ENCODE data around the gene ZNF239. TPM values are rescaled to one million over a fixed set of nuclear protein-coding genes. Genes with fewer than 3 reads are reported as not detected.

Gene ZNF239
- polyA plus RNA-seq (2013, experiment 1 of 4), result 6.0 TPM
- polyA plus RNA-seq (2013, experiment 2 of 4), result 6.3 TPM
- polyA plus RNA-seq (2013, experiment 3 of 4), result 4.1 TPM
- 5.2 TPM for polyA plus RNA-seq (2013, experiment 4 of 4)

- no peaks in the 10 kb centered on the region for H3K4me1 ChIP-seq (ENCODE audit: control insufficient read depth, insufficient read depth, low read length)
- peak within 1 kb of the TSS; percentile 44 for H3K4me3 ChIP-seq (ENCODE audit: insufficient read depth, low read depth, low read length)
- peaks cover 3% of the 10 kb centered on the region for H3K9me3 ChIP-seq (ENCODE audit: control insufficient read depth, low read length)
- peaks cover 5% of the 10 kb centered on the region for H3K36me3 ChIP-seq (ENCODE audit: control insufficient read depth, insufficient read depth, low read length)
- peaks cover 28% of the 10 kb centered on the region for H3K27me3 ChIP-seq (ENCODE audit: control insufficient read depth, insufficient read depth, low read length, poor library complexity, severe bottlenecking)
- H3K27ac ChIP-seq (ENCODE audit: insufficient read depth, low read depth, low read length, poor library complexity, severe bottlenecking), result no peak within 1 kb of the TSS
- 5% methylated on average over 74 to 76 of the region's 78 CpGs for WGBS, 2 experiments
Measured at GRCh38 chr10:43574001-43574892, at the start of gene ZNF239. Gene ZNF239 (minus strand): TSS chr10:43574616. CDS start chr10:43558079, 16,537 bp downstream.

- Histone ChIP-seq H3K4me1 (ENCODE audit: control insufficient read depth, insufficient read depth, low read length) (no peaks in the 10 kb centered on the region), H3K27ac (ENCODE audit: insufficient read depth, low read depth, low read length, poor library complexity, severe bottlenecking) (no peak overlapping the region), H3K36me3 (ENCODE audit: control insufficient read depth, insufficient read depth, low read length) (no peaks in the 10 kb centered on the region), H3K27me3 (ENCODE audit: control insufficient read depth, insufficient read depth, low read length, poor library complexity, severe bottlenecking) (no peaks in the 10 kb centered on the region), H3K4me3 (ENCODE audit: insufficient read depth, low read depth, low read length) (no peak overlapping the region), H3K9me3 (ENCODE audit: control insufficient read depth, low read length) (no peaks in the 10 kb centered on the region)
- 84 to 88% methylated on average over 2 of the region's 3 CpGs for WGBS, 2 experiments
Measured at GRCh38 chr10:43623351-43623750, 48.9 kb upstream of the ZNF239 start.

- H3K36me3 ChIP-seq (ENCODE audit: control insufficient read depth, insufficient read depth, low read length), result peaks cover 1% of the 10 kb centered on the region
- H3K27me3 ChIP-seq (ENCODE audit: control insufficient read depth, insufficient read depth, low read length, poor library complexity, severe bottlenecking), result no peaks in the 10 kb centered on the region
- WGBS, 2 experiments, result 92 to 93% methylated on average over 2 of the region's 2 CpGs
Measured at GRCh38 chr10:43622038-43622437, 47.6 kb upstream of the ZNF239 start.

GRCh38 chr10:43619368-43619767, 45.0 kb upstream of the ZNF239 start:
- no peaks in the 10 kb centered on the region for H3K27me3 ChIP-seq (ENCODE audit: control insufficient read depth, insufficient read depth, low read length, poor library complexity, severe bottlenecking)
- no peak overlapping the region for H3K27ac ChIP-seq (ENCODE audit: insufficient read depth, low read depth, low read length, poor library complexity, severe bottlenecking)
- H3K36me3 ChIP-seq (ENCODE audit: control insufficient read depth, insufficient read depth, low read length), result peaks cover 17% of the 10 kb centered on the region
- H3K9me3 ChIP-seq (ENCODE audit: control insufficient read depth, low read length), result peaks cover 2% of the 10 kb centered on the region
- 94 to 97% methylated on average over 2 of the region's 2 CpGs for WGBS, 2 experiments
- no peaks in the 10 kb centered on the region for H3K4me1 ChIP-seq (ENCODE audit: control insufficient read depth, insufficient read depth, low read length)
- no peak overlapping the region for H3K4me3 ChIP-seq (ENCODE audit: insufficient read depth, low read depth, low read length)

More at GRCh38 chr10:43622038-43622437, 47.6 kb upstream of the ZNF239 start:
- no peaks in the 10 kb centered on the region for H3K4me1 ChIP-seq (ENCODE audit: control insufficient read depth, insufficient read depth, low read length)
- no peaks in the 10 kb centered on the region for H3K9me3 ChIP-seq (ENCODE audit: control insufficient read depth, low read length)
- no peak overlapping the region for H3K4me3 ChIP-seq (ENCODE audit: insufficient read depth, low read depth, low read length)
- H3K27ac ChIP-seq (ENCODE audit: insufficient read depth, low read depth, low read length, poor library complexity, severe bottlenecking), result no peak overlapping the region

- Histone ChIP-seq H3K9me3 (ENCODE audit: control insufficient read depth, low read length) (peaks cover 2% of the 10 kb centered on the region), H3K36me3 (ENCODE audit: control insufficient read depth, insufficient read depth, low read length) (peaks cover 28% of the 10 kb centered on the region), H3K27ac (ENCODE audit: insufficient read depth, low read depth, low read length, poor library complexity, severe bottlenecking) (no peak overlapping the region), H3K27me3 (ENCODE audit: control insufficient read depth, insufficient read depth, low read length, poor library complexity, severe bottlenecking) (no peaks in the 10 kb centered on the region), H3K4me1 (ENCODE audit: control insufficient read depth, insufficient read depth, low read length) (no peaks in the 10 kb centered on the region), H3K4me3 (ENCODE audit: insufficient read depth, low read depth, low read length) (no peak overlapping the region)
- WGBS, 2 experiments, result 79 to 81% methylated on average over 5 to 6 of the region's 6 CpGs
Measured at GRCh38 chr10:43616697-43617370, 42.4 kb upstream of the ZNF239 start.

GRCh38 chr10:43610636-43611035, 36.2 kb upstream of the ZNF239 start:
- Histone ChIP-seq H3K36me3 (ENCODE audit: control insufficient read depth, insufficient read depth, low read length) (peaks cover 19% of the 10 kb centered on the region), H3K27me3 (ENCODE audit: control insufficient read depth, insufficient read depth, low read length, poor library complexity, severe bottlenecking) (no peaks in the 10 kb centered on the region), H3K4me1 (ENCODE audit: control insufficient read depth, insufficient read depth, low read length) (peaks cover 4% of the 10 kb centered on the region), H3K27ac (ENCODE audit: insufficient read depth, low read depth, low read length, poor library complexity, severe bottlenecking) (no peak overlapping the region), H3K4me3 (ENCODE audit: insufficient read depth, low read depth, low read length) (no peak overlapping the region), H3K9me3 (ENCODE audit: control insufficient read depth, low read length) (no peaks in the 10 kb centered on the region)

- peak overlapping the region; percentile 54 for H3K4me3 ChIP-seq (ENCODE audit: insufficient read depth, low read depth, low read length)
- 90 to 91% methylated on average over 10 of the region's 10 CpGs for WGBS, 2 experiments
- no peaks in the 10 kb centered on the region for H3K9me3 ChIP-seq (ENCODE audit: control insufficient read depth, low read length)
- H3K27ac ChIP-seq (ENCODE audit: insufficient read depth, low read depth, low read length, poor library complexity, severe bottlenecking), result no peak overlapping the region
- peaks cover 6% of the 10 kb centered on the region for H3K36me3 ChIP-seq (ENCODE audit: control insufficient read depth, insufficient read depth, low read length)
- H3K4me1 ChIP-seq (ENCODE audit: control insufficient read depth, insufficient read depth, low read length), result peaks cover 4% of the 10 kb centered on the region
- no peaks in the 10 kb centered on the region for H3K27me3 ChIP-seq (ENCODE audit: control insufficient read depth, insufficient read depth, low read length, poor library complexity, severe bottlenecking)
Measured at GRCh38 chr10:43607199-43607573, 32.8 kb upstream of the ZNF239 start.

GRCh38 chr10:43606323-43607198, 32.1 kb upstream of the ZNF239 start, which contains the start of gene ZNF485:
Gene ZNF485 (plus strand): TSS chr10:43606438. CDS start chr10:43607051, 613 bp downstream.
- Histone ChIP-seq H3K9me3 (ENCODE audit: control insufficient read depth, low read length) (no peaks in the 10 kb centered on the region), H3K27me3 (ENCODE audit: control insufficient read depth, insufficient read depth, low read length, poor library complexity, severe bottlenecking) (no peaks in the 10 kb centered on the region), H3K4me3 (ENCODE audit: insufficient read depth, low read depth, low read length) (peak within 1 kb of the TSS; percentile 54), H3K36me3 (ENCODE audit: control insufficient read depth, insufficient read depth, low read length) (peaks cover 6% of the 10 kb centered on the region), H3K4me1 (ENCODE audit: control insufficient read depth, insufficient read depth, low read length) (peaks cover 4% of the 10 kb centered on the region), H3K27ac (ENCODE audit: insufficient read depth, low read depth, low read length, poor library complexity, severe bottlenecking) (no peak within 1 kb of the TSS)
- 5 to 6% methylated on average over 58 of the region's 58 CpGs for WGBS, 2 experiments

GRCh38 chr10:43605850-43606322, 31.5 kb upstream of the ZNF239 start:
- no peaks in the 10 kb centered on the region for H3K27me3 ChIP-seq (ENCODE audit: control insufficient read depth, insufficient read depth, low read length, poor library complexity, severe bottlenecking)
- H3K4me1 ChIP-seq (ENCODE audit: control insufficient read depth, insufficient read depth, low read length), result peaks cover 4% of the 10 kb centered on the region
- WGBS, 2 experiments, result 70 to 72% methylated on average over 12 of the region's 12 CpGs
- H3K4me3 ChIP-seq (ENCODE audit: insufficient read depth, low read depth, low read length), result peak overlapping the region; percentile 54
- no peaks in the 10 kb centered on the region for H3K9me3 ChIP-seq (ENCODE audit: control insufficient read depth, low read length)
- peaks cover 6% of the 10 kb centered on the region for H3K36me3 ChIP-seq (ENCODE audit: control insufficient read depth, insufficient read depth, low read length)
- H3K27ac ChIP-seq (ENCODE audit: insufficient read depth, low read depth, low read length, poor library complexity, severe bottlenecking), result no peak overlapping the region

Measured in ectodermal cell (in vitro differentiated cells).